ENCODE data around the gene RDH5.
"Not testable (repeated sequence)": the region's sequence is repeated elsewhere in the genome, so short reads cannot be mapped to it uniquely, and the experiment has no call there.

Gene RDH5

DNA sequence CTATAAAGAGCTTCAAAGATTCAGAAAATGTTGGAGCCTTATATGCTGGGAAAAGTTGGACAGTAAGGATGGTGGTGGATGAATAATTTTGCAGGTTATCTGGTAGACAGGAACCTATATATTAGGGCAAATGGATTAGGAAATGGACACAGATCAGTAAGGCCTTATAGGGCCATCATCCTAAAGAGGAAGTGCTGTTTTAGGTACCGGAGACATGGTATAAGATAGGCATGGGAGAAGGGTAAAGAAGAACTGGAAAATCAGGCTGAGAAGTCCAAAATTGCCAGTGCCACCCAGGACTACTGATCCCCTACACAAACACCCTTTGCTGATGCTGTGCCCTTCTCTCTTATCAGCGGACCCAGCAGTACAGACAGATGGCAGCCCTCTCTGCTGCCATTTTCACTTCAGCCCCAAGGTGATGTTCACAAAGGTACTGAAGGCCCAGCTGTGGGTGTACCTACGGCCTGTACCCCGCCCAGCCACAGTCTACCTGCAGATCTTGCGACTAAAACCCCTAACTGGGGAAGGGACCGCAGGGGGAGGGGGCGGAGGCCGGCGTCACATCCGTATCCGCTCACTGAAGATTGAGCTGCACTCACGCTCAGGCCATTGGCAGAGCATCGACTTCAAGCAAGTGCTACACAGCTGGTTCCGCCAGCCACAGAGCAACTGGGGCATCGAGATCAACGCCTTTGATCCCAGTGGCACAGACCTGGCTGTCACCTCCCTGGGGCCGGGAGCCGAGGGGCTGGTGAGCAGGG is 28.2 kb downstream of the RDH5 start:
- no peak for DNase-seq

GRCh38 chr12:55755246-55755645 is 35.1 kb downstream of the RDH5 start:
- DNase-seq = no peak

DNA sequence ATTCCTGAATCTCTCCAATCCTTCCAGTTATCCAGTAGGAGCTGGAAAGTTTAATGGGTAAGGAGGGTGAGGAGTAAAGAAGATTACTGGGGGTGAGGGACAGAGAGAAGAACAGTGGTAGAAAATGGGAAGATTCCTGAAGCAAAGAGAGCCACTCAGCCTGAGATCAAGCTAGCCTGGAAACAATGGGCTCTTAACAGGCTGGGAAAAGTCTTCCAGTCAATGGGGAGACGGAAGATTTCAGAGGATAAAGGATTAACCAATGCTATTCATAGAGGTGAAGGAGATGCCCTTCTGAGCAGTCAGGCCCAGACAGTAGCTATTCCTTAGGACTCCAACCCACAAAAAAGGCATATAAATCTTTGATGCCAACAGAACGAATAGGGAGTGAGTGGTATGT is 37.5 kb downstream of the RDH5 start:
- no peak for DNase-seq

DNA sequence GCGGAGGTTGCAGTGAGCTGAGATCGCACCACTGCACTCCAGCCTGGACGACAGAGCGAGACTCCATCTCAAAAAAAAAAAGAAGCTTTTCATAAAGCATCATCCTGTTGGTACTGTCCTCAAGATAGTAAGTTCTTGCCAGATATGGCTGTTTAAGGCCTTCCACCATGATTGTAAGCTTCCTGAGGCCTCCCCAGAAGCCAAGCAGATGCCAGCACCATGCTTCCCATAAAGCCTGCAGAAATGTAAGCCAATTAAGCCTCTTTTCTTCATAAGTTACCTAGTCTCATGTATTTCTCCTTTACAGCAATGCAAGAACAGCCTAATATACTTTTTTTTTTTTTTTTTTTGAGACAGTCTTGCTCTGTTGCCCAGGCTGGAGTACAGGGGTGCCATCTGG is 38.4 kb downstream of the RDH5 start:
- not testable (repeated sequence) for DNase-seq

GRCh38 chr12:55760663-55761062 is 40.5 kb downstream of the RDH5 start:
- DNase-seq = no peak

DNA sequence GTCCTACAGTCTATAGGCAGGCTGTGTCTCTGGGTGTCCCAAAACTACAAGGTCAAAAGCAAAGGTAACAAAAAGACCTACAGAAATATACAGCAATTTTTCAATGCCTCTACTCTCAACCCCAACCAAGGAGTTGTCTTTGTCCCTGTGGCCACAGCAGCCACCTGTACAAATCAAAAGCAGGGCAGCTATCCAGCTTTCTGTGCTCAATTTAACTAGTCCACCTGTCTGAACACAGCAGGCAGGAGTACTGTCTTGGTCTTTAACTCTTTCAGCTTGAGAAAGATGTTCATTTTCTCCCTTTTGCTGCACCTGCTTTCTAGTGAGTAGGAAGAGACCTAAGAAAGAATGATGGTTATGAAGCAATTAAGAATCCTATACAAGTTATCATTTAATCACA is 42.5 kb downstream of the RDH5 start:
- no peak for DNase-seq

DNA sequence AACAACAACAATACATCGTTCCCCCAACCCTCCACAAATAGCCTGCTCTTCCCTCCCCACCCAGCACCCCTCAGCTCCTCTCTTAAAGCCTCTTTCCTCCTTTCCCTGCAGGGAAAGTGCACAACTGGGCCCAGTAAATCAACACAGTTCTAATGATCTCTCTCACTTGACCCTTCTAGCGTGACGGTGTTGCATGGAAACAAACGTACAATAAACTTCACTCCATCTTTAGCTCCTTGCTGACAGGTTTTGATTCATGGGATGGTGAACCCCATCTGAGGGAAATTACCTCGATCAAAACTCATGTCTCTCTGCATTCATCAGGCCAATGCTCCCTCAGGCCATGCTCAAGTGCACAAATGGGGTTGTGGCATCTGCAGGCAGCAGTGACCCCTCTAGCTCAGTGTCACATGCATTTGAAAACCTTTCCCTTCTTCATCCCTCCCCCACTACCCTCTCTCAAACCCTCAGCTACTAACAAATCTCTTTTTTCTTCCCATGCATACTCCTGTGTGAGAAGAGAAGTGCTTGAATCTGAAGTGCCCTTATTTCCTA is 45.6 kb downstream of the RDH5 start:
- DNase-seq = no peak

DNA sequence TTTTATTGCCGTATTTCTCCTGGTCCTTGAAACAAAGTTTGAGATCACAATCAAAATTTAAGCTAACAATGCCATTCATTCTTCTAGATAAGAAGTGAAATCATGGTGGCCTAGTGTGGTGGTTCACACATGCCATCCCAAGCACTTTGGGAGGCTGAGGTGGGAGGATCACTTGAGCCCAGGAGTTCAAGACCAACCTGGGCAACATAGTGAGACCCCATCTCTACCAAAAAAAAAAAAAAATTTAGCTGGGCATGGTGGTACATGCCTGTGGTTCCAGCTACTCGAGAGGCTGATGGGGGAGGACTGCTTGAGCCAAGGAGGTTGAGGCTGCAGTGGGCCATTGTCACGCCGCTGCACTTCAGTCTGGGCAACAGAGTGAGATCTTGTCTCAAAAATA is 47.0 kb downstream of the RDH5 start:
- no peak for DNase-seq

DNA sequence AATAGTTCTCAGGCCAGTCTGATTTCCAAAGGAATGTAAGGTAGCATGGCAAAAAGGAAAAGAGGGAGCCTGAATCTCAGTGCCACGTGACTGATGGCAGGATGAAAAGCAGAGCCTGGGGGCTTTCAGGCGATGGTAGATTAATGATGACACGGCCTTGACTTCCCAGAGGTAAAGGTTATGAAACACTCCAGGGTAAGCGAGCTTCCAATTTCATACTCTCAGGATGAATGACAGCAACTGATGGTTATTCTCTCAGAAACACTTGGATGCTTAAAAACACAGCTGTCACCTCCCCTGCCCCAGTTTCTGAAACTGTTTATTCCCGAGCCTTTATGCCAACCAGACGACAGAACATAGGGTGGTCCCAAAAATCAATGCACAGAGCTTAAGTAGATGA is 51.5 kb downstream of the RDH5 start:
- no peak for DNase-seq

All from CD4-positive, alpha-beta T cell treated with Interferon alpha-2 for 1 hour (primary cell).